Measurements from ENCODE around the gene SRGAP2C.
A peak's percentile ranks its signal among the peaks of the same experiment; 100 is the strongest.
"Not testable (repeated sequence)": the region's sequence is repeated elsewhere in the genome, so short reads cannot be mapped to it uniquely, and the experiment has no call there.

SRGAP2C gene

DNA sequence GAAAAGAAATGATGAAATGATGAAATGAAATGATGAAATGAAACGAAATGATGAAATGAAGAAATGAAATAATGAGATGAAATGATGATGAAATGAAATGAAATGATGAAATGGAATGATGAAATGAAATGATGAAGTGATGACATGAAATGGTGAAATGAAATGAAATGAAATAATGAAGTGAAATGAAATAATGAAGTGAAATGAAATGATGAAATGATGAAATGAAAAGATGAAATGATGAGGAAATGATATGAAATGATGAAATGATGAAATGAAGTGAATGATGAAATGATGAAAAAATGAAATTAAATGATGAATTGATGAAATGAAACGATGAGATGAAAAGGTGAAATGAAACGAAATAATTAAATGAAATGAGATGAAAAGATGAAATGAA lies 215.3 kb downstream of the SRGAP2C start:
- not testable (repeated sequence) for H3K27ac ChIP-seq, H3K4me3 ChIP-seq

DNA sequence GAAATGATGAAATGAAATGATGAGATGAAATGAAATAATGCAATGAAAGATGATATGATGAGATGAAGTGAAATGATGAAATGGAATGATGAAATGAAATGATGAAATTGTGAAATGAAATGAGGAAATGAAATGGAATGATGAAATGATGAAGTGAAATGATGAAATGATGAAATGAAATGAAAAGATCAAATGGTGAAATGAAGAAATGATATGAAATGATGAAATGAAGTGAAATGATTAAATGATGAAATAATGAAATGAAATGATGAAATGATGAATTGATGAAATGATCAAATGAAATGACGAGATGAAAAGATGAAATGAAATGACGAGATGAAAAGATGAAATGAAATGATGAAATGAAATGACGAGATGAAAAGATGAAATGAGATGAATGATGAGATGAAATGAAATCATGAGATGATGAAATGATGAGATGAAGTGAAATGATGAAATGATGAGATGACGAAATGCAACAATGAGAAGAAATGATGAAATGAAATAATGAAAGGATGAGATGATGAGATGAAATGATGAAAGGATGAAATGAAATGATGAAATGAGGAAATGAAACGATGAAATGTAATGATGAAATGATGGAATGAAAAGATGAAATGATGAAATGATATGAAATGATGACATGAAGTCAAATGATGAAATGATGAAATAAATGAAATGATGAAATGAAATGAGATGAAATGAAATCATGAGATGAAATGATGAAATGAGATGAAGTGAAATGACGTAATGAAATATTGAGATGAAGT lies 216.0 kb downstream of the SRGAP2C start:
- not testable (repeated sequence) for H3K27ac ChIP-seq, H3K4me3 ChIP-seq

DNA sequence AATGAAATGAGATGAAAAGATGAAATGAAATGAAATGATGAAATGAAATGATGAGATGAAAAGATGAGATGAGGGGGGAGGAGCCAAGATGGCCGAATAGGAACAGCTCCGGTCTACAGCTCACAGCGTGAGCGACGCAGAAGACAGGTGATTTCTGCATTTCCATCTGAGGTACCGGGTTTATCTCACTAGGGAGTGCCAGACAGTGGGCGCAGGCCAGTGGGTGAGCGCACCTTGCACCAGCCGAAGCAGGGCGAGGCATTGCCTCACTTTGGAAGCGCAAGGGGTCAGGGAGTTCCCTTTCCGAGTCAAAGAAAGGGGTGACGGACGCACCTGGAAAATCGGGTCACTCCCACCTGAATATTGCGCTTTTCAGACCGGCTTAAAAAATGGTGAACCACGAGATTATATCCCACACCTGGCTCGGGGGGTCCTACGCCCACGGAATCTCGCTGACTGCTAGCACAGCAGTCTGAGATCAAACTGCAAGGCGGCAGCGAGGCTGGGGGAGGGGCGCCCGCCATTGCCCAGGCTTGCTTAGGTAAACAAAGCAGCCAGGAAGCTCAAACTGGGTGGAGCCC lies 216.7 kb downstream of the SRGAP2C start:
- peak overlapping the region in 4 of 7 experiments; percentile 19 to 35 (median 27) for H3K4me3 ChIP-seq
- not testable (repeated sequence) for H3K27ac ChIP-seq

DNA sequence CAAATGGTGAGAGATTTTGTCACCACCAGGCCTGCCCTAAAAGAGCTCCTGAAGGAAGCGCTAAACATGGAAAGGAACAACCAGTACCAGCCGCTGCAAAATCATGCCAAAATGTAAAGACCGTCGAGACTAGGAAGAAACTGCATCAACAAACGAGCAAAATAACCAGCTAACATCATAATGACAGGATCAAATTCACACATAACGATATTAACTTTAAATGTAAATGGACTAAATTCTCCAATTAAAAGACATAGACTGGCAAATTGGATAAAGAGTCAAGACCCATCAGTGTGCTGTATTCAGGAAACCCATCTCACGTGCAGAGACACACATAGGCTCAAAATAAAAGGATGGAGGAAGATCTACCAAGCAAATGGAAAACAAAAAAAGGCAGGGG lies 218.5 kb downstream of the SRGAP2C start:
- not testable (repeated sequence) for H3K4me3 ChIP-seq

DNA sequence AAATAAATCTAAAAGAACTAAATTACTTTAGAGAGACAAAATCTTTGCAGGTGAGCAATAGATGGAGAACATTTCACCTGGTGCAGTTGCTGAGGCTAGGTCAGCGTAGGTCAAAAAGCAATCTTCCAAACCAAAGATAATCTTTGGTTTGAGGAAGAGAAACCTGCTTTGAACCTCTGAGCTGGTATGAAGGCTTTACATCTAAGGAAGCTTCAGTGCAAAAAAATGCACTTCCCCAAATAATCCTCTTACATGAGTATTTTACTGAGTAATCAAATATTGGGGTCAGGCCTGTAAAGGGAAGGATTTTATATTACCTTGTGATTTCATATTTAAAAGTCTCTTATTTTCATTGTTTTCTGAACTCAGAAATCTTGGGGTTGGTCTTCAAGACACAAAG lies 223.6 kb downstream of the SRGAP2C start:
- no peak overlapping the region for H3K27ac ChIP-seq

More for the DNA sequence above, 218.5 kb downstream of the SRGAP2C start:
- not testable (repeated sequence) for H3K27ac ChIP-seq

DNA sequence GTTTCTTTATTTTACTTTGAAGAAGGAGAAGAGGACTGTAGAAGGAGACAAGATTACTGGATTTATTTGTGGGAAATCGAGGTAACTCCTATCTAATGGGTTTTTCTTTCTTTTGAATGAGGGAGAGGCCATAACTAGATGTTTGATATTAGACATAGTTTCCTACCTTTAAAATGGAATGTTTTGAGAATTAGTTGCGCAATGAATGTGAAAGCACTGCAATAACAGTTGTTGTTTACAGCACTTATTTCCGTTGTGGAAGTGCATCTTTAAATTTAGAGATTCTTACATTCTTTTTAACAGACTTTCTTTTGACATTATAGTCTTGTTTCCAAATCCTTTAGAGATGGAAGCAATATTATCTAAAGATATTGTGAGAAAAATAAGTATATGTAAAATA lies 229.0 kb downstream of the SRGAP2C start:
- no peak overlapping the region for H3K4me3 ChIP-seq
- no peak overlapping the region for H3K27ac ChIP-seq

More for the DNA sequence above, 223.6 kb downstream of the SRGAP2C start:
- no peak overlapping the region for H3K4me3 ChIP-seq

DNA sequence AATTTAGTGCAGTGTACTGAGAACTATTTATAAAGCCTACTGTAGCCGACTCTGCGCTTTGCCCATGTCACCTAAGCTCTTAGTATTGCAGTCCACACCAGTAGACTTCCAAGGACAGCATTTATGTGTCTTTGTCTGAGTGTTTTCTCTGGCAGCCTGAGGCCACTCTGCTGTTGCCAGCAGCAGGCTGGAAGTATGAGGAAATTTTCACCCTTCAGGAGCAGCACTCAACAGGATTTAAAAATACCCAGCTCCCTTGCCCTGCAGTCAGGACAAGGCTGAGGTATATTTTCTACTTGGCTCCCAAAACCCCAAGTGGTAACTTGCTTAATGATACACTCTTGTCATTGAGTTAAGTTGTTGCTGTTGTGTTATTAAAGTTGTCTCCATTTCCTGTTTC lies 230.1 kb downstream of the SRGAP2C start:
- Histone ChIP-seq H3K27ac (peak overlapping the region in 1 of 21 experiments; percentile 15), H3K4me3 (no peak overlapping the region)

DNA sequence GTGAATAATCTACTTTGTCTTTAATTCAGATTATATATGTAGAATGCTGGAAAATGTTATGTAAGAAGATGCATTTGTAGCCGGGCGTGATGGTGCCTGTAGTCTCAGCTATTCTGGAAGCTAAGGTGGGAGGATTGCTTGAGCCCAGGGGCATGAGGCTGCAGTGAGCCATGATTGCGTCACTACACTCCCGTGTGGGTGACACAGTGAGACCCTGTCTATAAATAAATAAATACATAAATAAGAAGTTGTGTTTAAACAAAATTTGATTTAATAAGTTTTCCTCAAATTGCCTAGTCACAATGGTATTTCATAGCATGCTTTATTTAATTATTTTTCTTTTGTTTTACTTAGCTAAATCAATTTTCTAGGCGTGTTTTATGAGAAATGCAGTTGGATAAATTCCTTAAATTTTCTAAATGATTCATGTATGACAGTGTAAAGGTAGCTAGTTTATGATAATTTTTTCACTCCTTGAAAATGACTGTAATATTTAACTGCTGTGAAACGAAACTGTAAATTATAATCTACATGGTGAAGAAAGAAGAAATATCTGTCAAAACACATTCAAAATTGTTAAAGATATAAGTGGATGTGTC lies 232.6 kb downstream of the SRGAP2C start:
- H3K27ac ChIP-seq: no peak overlapping the region
- H3K4me3 ChIP-seq: no peak overlapping the region

DNA sequence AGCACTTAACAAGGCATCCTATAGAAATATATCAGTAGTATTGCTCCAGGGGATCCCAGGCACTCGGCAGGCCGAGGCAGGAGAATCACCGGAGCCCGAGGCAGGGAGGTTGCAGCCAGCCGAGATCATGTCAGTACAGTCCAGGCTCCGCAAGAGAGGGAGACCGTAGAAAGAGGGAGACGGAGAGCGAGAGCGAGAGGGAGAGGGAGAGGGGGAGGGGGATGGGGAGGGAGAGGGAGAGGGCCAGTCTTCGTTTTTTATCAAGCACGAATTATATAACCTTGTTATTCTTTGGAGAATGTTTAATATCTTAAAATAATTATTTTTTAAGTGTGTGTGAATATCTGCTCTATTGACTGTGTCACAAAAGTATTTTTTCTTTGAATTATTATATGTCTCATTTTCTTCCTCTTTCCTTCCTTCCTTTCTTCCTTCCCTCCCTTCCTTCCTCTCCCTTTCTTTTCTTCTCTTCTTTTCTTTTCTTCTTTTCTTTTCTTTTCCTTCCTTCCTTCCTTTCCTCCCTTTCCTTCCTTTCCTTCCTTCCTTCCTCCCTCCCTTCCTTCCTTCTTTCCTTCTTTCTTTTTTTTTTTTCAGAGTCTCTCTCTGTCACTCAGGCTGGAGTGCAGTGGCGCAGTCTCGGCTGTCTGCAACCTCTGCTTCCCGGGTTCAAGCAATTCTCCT lies 233.7 kb downstream of the SRGAP2C start:
- Histone ChIP-seq H3K4me3 (no peak overlapping the region), H3K27ac (no peak overlapping the region)

DNA sequence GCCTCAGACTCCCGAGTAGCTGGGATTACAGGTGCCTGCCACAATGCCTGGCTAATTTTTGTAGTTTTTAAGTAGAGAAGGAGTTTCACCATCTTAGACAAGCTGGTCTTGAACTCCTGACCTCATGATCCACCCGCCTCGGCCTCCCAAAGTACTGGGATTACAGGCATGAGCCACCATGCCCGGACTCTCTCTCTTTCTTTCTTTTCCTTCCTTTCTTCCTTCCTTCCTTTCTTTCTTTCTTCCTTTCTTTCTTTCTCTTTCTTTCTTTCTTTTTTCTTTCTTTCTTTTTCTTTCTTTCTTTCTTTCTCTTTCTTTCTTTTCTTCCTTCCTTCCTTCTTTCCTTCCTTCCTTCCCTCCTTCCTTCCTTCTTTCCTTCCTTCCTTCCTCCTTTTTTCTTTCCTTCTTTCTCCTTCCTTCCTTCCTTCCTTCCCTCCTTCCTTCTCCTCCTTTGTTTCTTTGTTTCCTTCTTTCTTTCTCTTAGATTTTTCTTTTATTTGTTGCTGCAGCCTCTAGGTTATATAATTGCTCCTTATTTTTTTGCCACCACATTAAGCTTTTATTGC lies 234.4 kb downstream of the SRGAP2C start:
- H3K4me3 ChIP-seq, H3K27ac ChIP-seq: not testable (repeated sequence)

DNA sequence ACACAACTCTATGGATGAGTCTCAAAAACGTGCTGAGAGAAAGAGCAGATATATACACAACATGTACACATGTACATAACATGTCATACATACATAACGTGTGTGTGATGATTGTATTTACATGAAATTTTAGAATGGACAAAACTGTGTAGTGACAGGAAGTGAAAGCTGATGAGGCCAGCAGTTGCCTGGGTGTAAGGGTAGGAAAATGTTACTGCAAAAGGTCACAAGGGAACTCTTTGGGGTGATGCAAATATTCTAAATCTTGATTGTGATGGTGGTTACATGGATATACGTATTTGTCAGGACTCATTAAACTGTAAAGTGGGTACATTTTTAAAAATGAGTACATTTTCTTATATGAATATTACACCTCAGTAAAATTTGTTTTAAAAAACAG lies 236.7 kb downstream of the SRGAP2C start:
- H3K4me3 ChIP-seq, H3K27ac ChIP-seq: not testable (repeated sequence)

DNA sequence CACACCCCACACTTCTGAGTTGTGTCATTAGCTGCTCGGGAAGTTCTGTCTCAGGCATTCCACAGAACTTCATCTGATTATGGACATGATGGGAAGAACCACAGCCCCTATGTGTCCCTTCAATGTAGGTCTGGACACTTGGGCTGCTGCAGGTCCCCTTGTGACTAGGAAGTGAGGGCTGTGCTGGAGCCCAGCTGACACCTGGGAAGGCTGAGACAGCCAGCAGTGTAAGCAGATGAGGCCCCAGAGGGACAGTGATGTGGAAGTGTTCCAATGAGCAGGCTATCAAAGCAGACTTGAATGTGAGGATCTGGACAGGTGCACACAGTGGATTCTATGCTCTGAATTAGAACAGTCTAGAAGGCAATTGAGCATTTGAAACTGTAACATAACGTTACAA lies 239.2 kb downstream of the SRGAP2C start:
- H3K27ac ChIP-seq, H3K4me3 ChIP-seq: not testable (repeated sequence)

DNA sequence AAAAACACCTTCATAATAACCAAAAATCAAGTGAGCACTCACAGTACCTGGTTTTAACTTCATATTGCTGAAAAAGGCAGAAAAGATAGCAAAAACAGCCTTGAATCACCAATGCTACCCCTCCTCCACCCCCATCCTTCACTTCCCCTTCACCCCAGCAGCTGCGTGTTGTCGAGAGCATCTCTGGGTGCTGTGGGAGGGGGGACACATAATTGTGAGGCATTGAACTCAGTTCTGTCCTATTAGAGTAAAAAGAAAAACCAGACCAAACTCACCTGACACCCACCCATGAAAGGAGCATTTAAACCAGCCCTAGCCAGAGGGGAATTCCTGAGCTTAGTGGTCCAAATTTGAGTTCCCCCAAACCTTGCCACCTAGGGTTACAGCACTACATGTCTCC lies 248.7 kb downstream of the SRGAP2C start:
- not testable (repeated sequence) for H3K4me3 ChIP-seq, H3K27ac ChIP-seq

DNA sequence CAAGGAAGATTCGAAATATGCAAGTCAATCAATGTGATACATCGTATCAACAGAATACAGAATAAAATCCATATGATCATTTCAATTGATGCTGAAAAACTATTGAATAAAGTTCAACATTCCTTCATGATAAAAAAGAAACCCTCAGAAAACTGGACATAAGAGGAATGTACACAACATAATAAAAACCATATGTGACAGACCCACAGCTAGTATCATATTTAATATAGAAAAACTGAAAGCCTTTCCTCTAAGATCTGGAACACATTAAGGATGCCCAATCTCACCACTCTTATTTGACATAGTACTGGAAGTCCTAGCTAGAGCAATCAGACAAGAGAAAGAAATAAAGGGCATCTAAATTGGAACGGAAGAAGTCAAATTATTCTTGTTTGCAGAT lies 254.1 kb downstream of the SRGAP2C start:
- H3K27ac ChIP-seq, H3K4me3 ChIP-seq: not testable (repeated sequence)

DNA sequence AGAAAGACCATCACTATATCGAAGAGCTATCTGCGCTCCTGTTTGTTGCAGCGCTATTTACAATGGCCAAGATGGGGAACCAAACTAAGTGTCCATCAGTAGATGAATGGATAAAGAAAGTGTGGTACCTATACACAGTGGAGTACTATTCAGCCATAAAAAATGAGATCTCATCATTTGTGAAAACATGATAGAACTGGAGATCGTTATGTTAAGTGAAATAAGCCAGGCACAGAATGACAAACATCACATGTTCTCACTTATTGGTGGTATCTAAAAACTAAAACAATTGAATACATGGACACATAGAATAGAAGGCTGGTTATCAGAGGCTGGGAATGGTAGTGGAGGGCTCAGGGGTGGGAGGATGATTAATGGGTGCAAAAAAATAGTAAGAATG lies 256.2 kb downstream of the SRGAP2C start:
- Histone ChIP-seq H3K27ac (no peak overlapping the region), H3K4me3 (no peak overlapping the region)

Data from skin epidermis (tissue), 12 donors.